Kidney epithelial cell (primary cell): Measurements from ENCODE around the gene MEOX1. TPM values are rescaled to one million over a fixed set of nuclear protein-coding genes. Genes with fewer than 3 reads are reported as not detected.

Experiments used
- DNase-seq: peaks from one replicate; pipeline ENCODE4 v3.0.0-alpha.2; 2010; ENCODE audit warnings: low read depth
- H3K27me3 ChIP-seq: 2 replicates; pipeline ENCODE4 v1.6.0; 2011; ENCODE audit warnings: low read length; ENCODE audit not compliant: control insufficient read depth, insufficient read depth
- H3K36me3 ChIP-seq: 2 replicates; pipeline ENCODE4 v1.5.1; 2011; ENCODE audit warnings: low read length; ENCODE audit not compliant: control insufficient read depth, insufficient read depth
- H3K4me3 ChIP-seq: 2 replicates; pipeline ENCODE4 v1.5.1; 2011; ENCODE audit warnings: low read depth, mild to moderate bottlenecking, control low read depth, low read length
- CTCF ChIP-seq: IDR thresholded peaks from 2 replicates; pipeline ENCODE4 v1.5.1; 2011; ENCODE audit warnings: mild to moderate bottlenecking, moderate library complexity, low read length, control low read depth, inconsistent platforms; ENCODE audit not compliant: insufficient read depth, poor library complexity, severe bottlenecking
- total RNA-seq: library from RNA; depleted of rRNA; stranded (reverse); fragments of >200 nt; gene quantifications from 2 replicates; pipeline ENCODE4 v1.2.3, GENCODE V29; 2015

The MEOX1 gene
- total RNA-seq, 1 donor from 2014 or later: 2.6 TPM

- Histone ChIP-seq H3K4me3 (no peak overlapping the region), H3K36me3 (no peaks in the 10 kb centered on the region), H3K27me3 (peaks cover 6% of the 10 kb centered on the region)
- TF ChIP-seq CTCF: no peak
- no peak for DNase-seq
These were observed 12.8 kb downstream of the MEOX1 start for GRCh38 chr17:43648916-43649315.

- peaks cover 6% of the 10 kb centered on the region for H3K27me3 ChIP-seq
- DNase-seq: no peak
- TF ChIP-seq CTCF: no peak
- peak overlapping the region; percentile 27 for H3K4me3 ChIP-seq
- no peaks in the 10 kb centered on the region for H3K36me3 ChIP-seq
These were observed 15.8 kb downstream of the MEOX1 start for GRCh38 chr17:43645765-43646481.

- no peak for TF ChIP-seq CTCF
- no peak overlapping the region for H3K4me3 ChIP-seq
- no peaks in the 10 kb centered on the region for H3K36me3 ChIP-seq
- no peak for DNase-seq
- peaks cover 6% of the 10 kb centered on the region for H3K27me3 ChIP-seq
These were observed 16.3 kb downstream of the MEOX1 start for GRCh38 chr17:43645450-43645764.

- Histone ChIP-seq H3K27me3 (peaks cover 6% of the 10 kb centered on the region), H3K4me3 (no peak overlapping the region), H3K36me3 (no peaks in the 10 kb centered on the region)
- no peak for TF ChIP-seq CTCF
- no peak for DNase-seq
These were observed 17.6 kb downstream of the MEOX1 start for GRCh38 chr17:43644081-43644480.

GRCh38 chr17:43641416-43641815 lies 20.3 kb downstream of the MEOX1 start:
- Histone ChIP-seq H3K4me3 (no peak overlapping the region), H3K36me3 (no peaks in the 10 kb centered on the region), H3K27me3 (peaks cover 6% of the 10 kb centered on the region)
- no peak for DNase-seq
- no peak for TF ChIP-seq CTCF
